HG02571 (cell line): ENCODE results near the gene TASP1.

Source experiments
- ATAC-seq: cut with Tn5 transposase; IDR thresholded peaks from one replicate; pipeline ENCODE4 v1.9.1; 2021; ENCODE audit warnings: mild to moderate bottlenecking, moderate library complexity; ENCODE audit not compliant: unreplicated experiment

Gene TASP1

DNA sequence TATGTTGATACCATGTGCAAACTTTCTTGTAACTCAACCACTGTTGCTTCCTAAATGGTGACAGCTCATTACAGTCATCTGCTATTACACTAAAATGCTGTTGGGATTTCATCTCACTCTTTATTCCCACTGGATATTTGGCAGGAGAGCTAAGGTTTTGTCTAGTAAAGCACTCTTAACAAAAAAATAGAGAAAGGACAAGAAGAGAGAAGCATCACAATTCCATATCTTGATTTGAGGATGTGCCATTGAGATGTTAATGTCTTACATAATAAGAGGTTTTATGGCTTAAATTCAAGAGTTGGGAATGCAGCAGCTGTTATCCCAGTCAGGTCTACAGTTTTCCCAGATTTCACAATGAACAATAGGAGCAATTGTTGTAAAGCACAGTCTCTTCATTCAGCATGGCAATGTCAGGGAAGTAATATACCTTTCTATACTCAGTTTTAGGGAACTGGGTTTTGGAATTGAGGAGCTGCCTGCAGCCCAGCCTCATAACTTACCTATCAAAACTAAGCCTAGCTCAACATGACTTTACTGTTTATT is 282.7 kb downstream of the TASP1 start:
- no peak for ATAC-seq

DNA sequence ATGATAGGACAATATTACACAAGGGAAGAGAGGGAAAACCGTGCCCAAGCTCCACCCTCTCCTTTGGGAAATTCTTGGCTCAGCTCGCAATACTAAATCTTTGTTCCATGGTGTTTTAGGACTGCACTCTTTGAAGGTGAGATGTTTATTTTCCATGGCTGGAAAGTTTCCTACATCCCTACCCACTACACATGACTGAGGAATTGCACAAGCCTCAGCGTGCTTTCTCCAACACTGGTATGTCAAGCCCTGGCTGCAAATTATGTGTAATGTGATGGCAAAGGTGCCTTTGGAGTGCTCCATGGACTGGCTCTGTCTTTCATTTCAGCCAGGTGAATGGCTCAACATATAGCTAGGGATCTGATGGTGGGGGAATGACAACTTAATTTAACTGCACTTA is 283.3 kb downstream of the TASP1 start:
- ATAC-seq, result no peak

DNA sequence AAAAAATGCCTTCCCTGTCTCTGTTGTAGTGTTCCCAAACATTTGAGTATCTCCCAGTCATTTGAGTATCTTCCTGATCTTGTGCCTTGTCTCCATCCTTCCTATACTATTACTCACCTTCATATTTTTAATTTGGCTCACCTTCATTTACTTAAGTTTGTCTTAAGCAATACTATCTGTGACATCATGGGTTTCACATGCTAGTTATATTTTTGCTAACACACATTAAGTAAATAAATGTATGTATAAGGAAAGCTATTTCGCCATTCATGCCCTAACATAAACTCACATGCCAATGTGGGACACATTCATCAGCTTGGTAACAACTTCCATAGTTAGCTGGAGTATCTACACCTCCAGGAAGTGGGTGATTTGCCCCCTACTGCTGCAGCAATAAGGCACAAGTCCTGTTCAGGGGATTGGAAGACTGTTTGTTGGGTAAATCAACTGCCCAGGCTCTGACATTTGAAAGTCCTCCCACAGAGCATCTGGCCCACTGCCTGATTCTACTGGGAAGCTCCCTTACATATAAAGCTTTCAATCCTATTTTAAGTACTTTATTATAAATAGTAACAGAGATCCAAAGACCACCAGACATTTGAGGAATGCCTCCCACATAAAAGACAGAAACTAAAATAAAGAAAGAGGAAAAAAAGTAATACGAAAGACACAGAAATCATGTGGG is 285.3 kb downstream of the TASP1 start:
- no peak for ATAC-seq

DNA sequence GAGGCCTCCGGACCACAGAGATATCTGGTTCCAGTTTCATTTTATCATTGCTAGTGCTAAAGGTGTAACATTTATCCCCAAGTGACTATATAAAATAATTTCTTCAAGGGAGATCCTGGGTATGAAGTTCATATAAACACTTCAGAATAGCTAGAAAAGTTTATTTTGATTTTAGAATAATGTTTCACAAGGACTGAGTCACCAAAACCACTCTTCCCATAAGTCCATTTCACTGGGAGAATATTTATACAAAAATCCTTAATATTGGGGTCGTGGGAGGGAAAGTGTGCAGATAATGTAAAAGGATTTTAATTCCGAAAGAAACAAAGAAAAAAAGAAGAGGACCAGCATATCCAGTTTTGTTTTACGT is 289.5 kb downstream of the TASP1 start:
- no peak for ATAC-seq

DNA sequence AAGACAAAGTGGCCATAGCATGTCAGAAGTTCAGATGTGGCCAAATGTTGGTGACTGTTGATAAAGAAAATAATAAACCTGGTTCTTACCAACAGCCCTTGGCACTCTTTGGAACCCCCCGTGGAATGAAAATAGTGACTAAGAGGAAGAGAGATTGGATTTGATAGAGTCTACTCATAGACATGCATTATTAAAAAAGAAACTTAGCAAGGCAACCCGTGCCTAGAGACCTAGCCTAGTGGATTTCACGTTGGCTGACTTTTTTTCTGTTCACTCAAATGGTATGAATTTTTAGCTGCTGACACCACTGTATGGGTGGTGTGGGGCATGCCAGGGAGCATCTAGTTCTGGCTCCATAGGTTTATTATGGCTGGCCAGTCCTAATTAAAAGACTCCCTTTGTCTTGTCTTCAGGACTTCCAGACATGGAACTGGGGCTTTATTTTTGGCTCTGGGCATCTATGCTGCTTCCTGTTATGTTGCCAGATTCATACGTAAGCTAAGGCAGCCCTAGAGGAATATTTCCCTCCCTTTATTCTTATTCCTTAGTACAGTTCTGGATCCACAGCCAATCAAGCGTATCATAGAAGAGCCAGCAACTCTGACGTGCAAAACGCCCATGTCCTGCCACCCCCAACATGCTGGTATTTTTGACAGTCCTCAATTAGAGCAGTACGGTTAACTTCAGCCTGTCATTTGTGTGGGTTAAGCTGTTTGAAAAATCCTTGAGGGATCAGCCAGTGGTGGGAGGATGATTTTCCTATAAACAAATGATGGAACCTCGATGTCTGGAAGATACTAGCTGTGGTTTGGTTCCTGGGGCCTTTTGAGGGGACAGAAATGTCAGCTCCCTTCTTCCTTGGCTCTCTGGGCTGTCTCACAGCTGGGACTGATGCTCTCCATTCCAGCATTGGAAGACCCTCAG is 290.2 kb downstream of the TASP1 start:
- no peak for ATAC-seq

DNA sequence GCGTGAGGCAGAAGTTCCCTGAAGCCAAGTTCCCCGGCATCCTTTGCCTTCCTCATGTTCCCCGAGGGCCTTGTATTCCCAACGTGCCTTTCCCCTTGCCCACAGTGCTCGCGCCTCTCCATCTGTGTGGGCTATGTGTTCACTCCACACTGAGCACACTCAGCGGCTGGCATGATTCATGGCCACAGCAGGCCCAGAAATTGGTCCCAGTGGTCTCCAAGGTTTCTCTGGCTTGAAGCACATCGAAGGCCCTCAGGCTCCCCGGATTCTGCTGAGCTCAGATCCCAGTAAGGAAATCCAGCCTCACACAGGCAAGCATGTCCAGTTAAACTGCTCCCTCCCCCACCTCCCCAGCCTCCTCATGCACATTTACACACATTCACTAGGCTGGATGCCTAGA is 294.1 kb downstream of the TASP1 start:
- no peak for ATAC-seq

DNA sequence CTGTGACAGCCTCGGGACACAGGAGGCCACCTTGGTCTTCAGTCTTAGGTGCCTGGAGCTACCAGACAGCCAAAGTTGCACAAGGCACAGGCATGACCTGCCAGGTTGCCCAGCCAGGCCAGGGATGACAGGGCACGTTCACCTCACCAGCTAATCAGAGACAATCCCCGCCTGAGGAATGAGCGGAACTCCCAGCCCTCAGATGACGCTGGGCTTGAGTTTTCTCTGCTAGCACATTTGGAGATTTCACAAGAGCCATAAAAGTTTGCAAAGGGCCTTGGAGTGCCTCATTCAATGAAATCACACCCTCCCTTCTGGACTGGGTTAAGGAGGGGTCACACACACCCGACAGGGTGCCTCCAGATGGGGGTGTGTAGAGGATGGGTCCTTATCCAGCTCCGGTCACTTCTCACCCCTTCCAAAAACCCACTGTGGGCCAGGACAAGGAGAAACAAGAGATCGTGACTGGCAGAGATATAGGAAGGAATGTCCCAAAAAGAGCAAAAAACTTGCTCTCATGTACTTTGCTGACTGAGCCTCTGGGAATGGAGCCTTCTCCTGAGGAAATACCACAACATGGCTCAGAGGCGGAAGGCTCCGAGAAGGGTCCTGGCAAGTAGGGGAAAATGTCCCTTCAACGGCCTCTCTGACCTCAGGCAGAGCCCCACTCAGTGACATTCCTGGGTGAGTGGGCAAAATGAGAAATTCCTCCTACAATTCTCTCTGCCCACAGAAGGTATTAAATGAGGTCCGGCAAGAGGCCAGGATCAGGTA is 296.1 kb downstream of the TASP1 start:
- no peak for ATAC-seq

DNA sequence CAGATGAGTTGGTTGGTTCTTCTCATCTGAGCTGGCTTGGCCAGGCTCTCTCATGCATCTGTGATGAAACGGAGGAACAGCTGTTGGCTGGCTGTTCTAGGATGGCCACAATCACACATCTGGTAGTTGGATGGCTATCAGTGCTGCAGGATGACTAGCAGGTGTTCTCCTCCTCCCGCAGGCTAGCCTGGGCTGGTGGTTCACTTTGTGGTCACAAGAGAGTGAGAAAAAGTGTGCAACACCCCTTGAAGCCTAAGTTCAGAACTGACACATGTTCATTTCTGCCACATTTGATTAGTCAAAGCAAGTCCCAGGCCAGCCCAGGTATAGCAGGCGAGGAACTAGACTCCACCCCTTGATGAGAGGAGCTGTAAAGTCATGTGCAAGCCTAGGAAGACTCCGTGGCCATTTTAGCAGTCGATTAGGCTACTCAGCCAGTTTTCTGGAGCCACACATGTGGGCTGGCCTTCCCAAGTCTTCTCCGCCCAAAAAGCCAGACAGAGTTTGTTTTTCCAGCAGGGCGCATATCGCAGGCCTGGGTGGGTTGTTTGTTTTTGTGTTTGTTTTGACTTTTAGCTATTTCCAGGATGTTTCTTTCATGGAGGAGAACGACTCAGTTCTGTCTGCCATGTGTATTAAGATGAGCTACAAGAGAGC is 296.9 kb downstream of the TASP1 start:
- no peak for ATAC-seq

DNA sequence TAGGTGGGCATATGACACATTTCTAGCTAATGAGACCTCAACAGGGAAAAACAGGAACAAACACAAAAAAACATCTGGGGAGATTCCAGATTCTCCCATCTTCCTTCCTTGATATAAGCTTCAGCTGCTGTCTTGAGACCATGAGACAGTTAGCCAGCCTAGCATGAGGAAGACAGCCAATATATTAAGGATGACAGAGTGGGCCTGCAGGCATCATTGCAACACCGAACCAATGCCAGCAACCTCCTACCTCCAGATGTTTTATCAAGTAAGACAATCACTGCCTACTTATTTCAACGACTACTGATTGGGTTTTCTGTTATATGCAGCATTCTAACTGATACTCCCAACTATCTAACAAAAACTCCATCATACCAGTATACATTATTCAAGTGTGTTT is 298.6 kb downstream of the TASP1 start:
- no peak for ATAC-seq
